Esophagus squamous epithelium (tissue), 5 donors: ENCODE measurements around the gene SETD4. TPM values are rescaled to one million over a fixed set of nuclear protein-coding genes. Genes with fewer than 3 reads are reported as not detected.

ENCODE experiments used
- DNase-seq: peaks from one replicate; lab custom pipeline; 2025; lab: John Stamatoyannopoulos, UW
- H3K27ac ChIP-seq, 4 donors: fragments of 200-600 bp; sonication (generic); one replicate each; pipeline ENCODE4 v1.5.1; 2016 to 2019; ENCODE audit warnings: mild to moderate bottlenecking in 1 of 4
- H3K27me3 ChIP-seq, 4 donors: fragments of 200-600 bp; sonication (generic); 1 replicate in 3 of 4; 2 replicates in 1 of 4; pipeline versions ENCODE4 v1.5.1 to v1.6.0; 2017 to 2021; ENCODE audit warnings: antibody characterized with exemption in 1 of 4
- H3K36me3 ChIP-seq, 3 donors: fragments of 200-600 bp; sonication (generic); one replicate each; pipeline ENCODE4 v1.5.1; 2016 to 2019
- H3K4me1 ChIP-seq, 3 donors: fragments of 200-600 bp; sonication (generic); one replicate each; pipeline ENCODE4 v1.5.1; 2017 to 2019
- H3K4me3 ChIP-seq, 4 donors: fragments of 200-600 bp; sonication (generic); 1 replicate in 3 of 4; 2 replicates in 1 of 4; pipeline ENCODE4 v1.5.1; 2016 to 2019; ENCODE audit warnings: mild to moderate bottlenecking in 2 of 4, moderate library complexity in 1 of 4
- H3K9me3 ChIP-seq, 3 donors: fragments of 200-600 bp; sonication (generic); one replicate each; pipeline ENCODE4 v1.5.1; 2016 to 2019
- CTCF ChIP-seq, 6 experiments: fragments of 450-650 bp in 4 of 6; fragments of 200-600 bp in 2 of 6; sonication (generic) in 2 of 6; IDR thresholded peaks; one replicate each; pipeline ENCODE4 v1.5.1; 2016 to 2019; ENCODE audit warnings: antibody characterized with exemption in 6 of 6, mild to moderate bottlenecking in 4 of 6, moderate library complexity in 4 of 6
- POLR2A ChIP-seq, 4 donors: fragments of 450-650 bp; IDR thresholded peaks; one replicate each; pipeline ENCODE4 v1.6.1; 2017; ENCODE audit warnings: antibody characterized with exemption in 4 of 4, mild to moderate bottlenecking in 4 of 4, moderate library complexity in 3 of 4
- WGBS, 2 donors: methylation state at CpG; one replicate each; pipeline ENCODE4 v1.1.5; 2018; 5-methylcytosine and 5-hydroxymethylcytosine counted together
- intact Hi-C: fragments of 100-400 bp; cut with DNase I; formaldehyde crosslinking; loops from one replicate; pipeline ENCODE4 v1.15.0; 2022
- total RNA-seq, 4 donors: library from RNA; depleted of rRNA; stranded (reverse); fragments of >200 nt; gene quantifications; one replicate each; pipeline ENCODE4 v1.1.0, GENCODE V29; 2016
- donor health status: DM: yes; HTN: yes; CAD: no.

The SETD4 gene
- total RNA-seq, 4 donors from 2014 or later = 9.9 to 30.1 (median 14.6) TPM

GRCh38 chr21:36040389-36040788, 19.9 kb downstream of the SETD4 start:
- intact Hi-C loops = no loop called here
- Histone ChIP-seq H3K27ac (peak overlapping the region in 2 of 4 donors; percentile 43 to 51), H3K36me3 (peaks cover 10 to 100% (median 20%) of the 10 kb centered on the region in 3 donors)

GRCh38 chr21:36039861-36040260, 20.5 kb downstream of the SETD4 start:
- H3K4me3 ChIP-seq = no peak overlapping the region
- peaks cover 0 to 32% (median 7%) of the 10 kb centered on the region in 3 donors for H3K4me1 ChIP-seq
- H3K27ac ChIP-seq = peak overlapping the region in 3 of 4 donors; percentile 34 to 51 (median 43)
- H3K27me3 ChIP-seq = no peaks in the 10 kb centered on the region
- H3K9me3 ChIP-seq = no peaks in the 10 kb centered on the region
- no peak for TF ChIP-seq POLR2A (IDR thresholded peaks at IDR 0.05)
- no peak for TF ChIP-seq CTCF (IDR thresholded peaks at IDR 0.05)
- peaks cover 6 to 100% (median 20%) of the 10 kb centered on the region in 3 donors for H3K36me3 ChIP-seq
- 56 to 62% methylated on average over 2 to 4 of the region's 6 CpGs for WGBS, 2 donors
- no peak for DNase-seq
- intact Hi-C loops = no loop called here

More at GRCh38 chr21:36040389-36040788, 19.9 kb downstream of the SETD4 start:
- H3K4me1 ChIP-seq = peaks cover 0 to 32% (median 7%) of the 10 kb centered on the region in 3 donors
- no peak for DNase-seq
- TF ChIP-seq POLR2A (IDR thresholded peaks at IDR 0.05) = no peak
- no peak for TF ChIP-seq CTCF (IDR thresholded peaks at IDR 0.05)
- H3K27me3 ChIP-seq = no peaks in the 10 kb centered on the region
- no peak overlapping the region for H3K4me3 ChIP-seq
- no peaks in the 10 kb centered on the region for H3K9me3 ChIP-seq
- 58 to 83% methylated on average over 2 of the region's 2 CpGs for WGBS, 2 donors

GRCh38 chr21:36038701-36039497, 21.4 kb downstream of the SETD4 start:
- H3K27ac ChIP-seq = peak overlapping the region; percentile 18 to 51 (median 37)
- intact Hi-C loops = no loop called here
- no peak for DNase-seq

GRCh38 chr21:36035381-36035791, 24.9 kb downstream of the SETD4 start:
- Histone ChIP-seq H3K4me1 (peaks cover 0 to 28% (median 7%) of the 10 kb centered on the region in 3 donors), H3K9me3 (no peaks in the 10 kb centered on the region), H3K27me3 (no peaks in the 10 kb centered on the region), H3K27ac (no peak overlapping the region), H3K4me3 (no peak overlapping the region), H3K36me3 (peaks cover 0 to 72% (median 17%) of the 10 kb centered on the region in 3 donors)
- DNase-seq = no peak
- intact Hi-C loops = no loop called here
- TF ChIP-seq CTCF (IDR thresholded peaks at IDR 0.05) = no peak
- no peak for TF ChIP-seq POLR2A (IDR thresholded peaks at IDR 0.05)
- 74 to 80% methylated on average over 7 to 9 of the region's 10 CpGs for WGBS, 2 donors

More at GRCh38 chr21:36038701-36039497, 21.4 kb downstream of the SETD4 start:
- TF ChIP-seq POLR2A (IDR thresholded peaks at IDR 0.05) (no peak), CTCF (IDR thresholded peaks at IDR 0.05) (no peak)
- 65 to 69% methylated on average over 16 to 17 of the region's 17 CpGs for WGBS, 2 donors
- H3K27me3 ChIP-seq = no peaks in the 10 kb centered on the region
- H3K36me3 ChIP-seq = peaks cover 0 to 100% (median 23%) of the 10 kb centered on the region in 3 donors
- no peak overlapping the region for H3K4me3 ChIP-seq
- H3K4me1 ChIP-seq = peaks cover 0 to 32% (median 7%) of the 10 kb centered on the region in 3 donors
- H3K9me3 ChIP-seq = no peaks in the 10 kb centered on the region
